ENCODE data around the gene TBCB. TPM values are rescaled to one million over a fixed set of nuclear protein-coding genes. Genes with fewer than 3 reads are reported as not detected.

TBCB gene
- total RNA-seq, 1 experiment from 2014 or later = 200 TPM

DNA sequence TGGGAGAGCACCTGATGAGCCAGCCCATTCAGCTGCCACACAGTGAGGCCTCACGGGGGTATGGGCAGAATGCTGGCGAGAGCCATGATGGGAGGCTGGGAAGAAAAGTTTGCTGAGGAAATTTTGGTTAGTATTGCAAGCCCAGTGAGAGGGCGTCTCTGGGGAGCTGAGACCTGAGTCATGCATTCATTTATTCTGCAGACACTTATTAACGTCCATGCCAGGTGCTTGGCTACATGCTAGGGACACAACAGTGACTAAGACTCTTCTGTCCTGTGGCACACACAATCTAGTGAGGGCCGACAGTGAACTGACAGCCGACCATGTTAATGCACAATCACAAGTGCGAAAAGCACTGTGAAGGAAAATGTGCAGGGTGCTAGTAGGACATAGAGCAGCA, 33.4 kb upstream of the TBCB start:
- H3K36me3 ChIP-seq (ENCODE audit: insufficient read depth, low read length) = peaks cover 40% of the 10 kb centered on the region
- no peak overlapping the region for H3K9ac ChIP-seq (ENCODE audit: low read length)
- no peak overlapping the region for H3K27ac ChIP-seq (ENCODE audit: low read length)
- H2AFZ ChIP-seq (ENCODE audit: low read length) = no peak overlapping the region
- DNase-seq = no peak
- no peaks in the 10 kb centered on the region for H3K4me1 ChIP-seq (ENCODE audit: low read length)
- H3K79me2 ChIP-seq (ENCODE audit: low read length) = peaks cover 8% of the 10 kb centered on the region
- 0 out of 2 replicates have a peak, but pooled peaks cover 2% of the 10 kb centered on the region for H4K20me1 ChIP-seq (ENCODE audit: insufficient read depth, low read depth, low read length)
- H3K9me3 ChIP-seq (ENCODE audit: low read length) = no peaks in the 10 kb centered on the region
- H3K9me2 ChIP-seq (replicated peaks; ENCODE audit: insufficient read depth, low read length) = no peaks in the 10 kb centered on the region
- H3K4me2 ChIP-seq (ENCODE audit: low read depth, low read length, poor library complexity, severe bottlenecking) = no peak overlapping the region
- H3K27me3 ChIP-seq (ENCODE audit: low read length) = no peaks in the 10 kb centered on the region
- no peak overlapping the region for H3K4me3 ChIP-seq (ENCODE audit: low read length)

GRCh38 chr19:36082916-36083315, 32.4 kb upstream of the TBCB start:
- Histone ChIP-seq H2AFZ (ENCODE audit: low read length) (no peak overlapping the region), H4K20me1 (ENCODE audit: insufficient read depth, low read depth, low read length) (0 out of 2 replicates have a peak, but pooled peaks cover 2% of the 10 kb centered on the region), H3K9me3 (ENCODE audit: low read length) (no peaks in the 10 kb centered on the region), H3K9ac (ENCODE audit: low read length) (no peak overlapping the region), H3K4me1 (ENCODE audit: low read length) (no peaks in the 10 kb centered on the region), H3K79me2 (ENCODE audit: low read length) (peaks cover 8% of the 10 kb centered on the region), H3K36me3 (ENCODE audit: insufficient read depth, low read length) (peaks cover 40% of the 10 kb centered on the region), H3K9me2 (replicated peaks; ENCODE audit: insufficient read depth, low read length) (no peaks in the 10 kb centered on the region), H3K4me2 (ENCODE audit: low read depth, low read length, poor library complexity, severe bottlenecking) (no peak overlapping the region), H3K27me3 (ENCODE audit: low read length) (no peaks in the 10 kb centered on the region), H3K4me3 (ENCODE audit: low read length) (no peak overlapping the region), H3K27ac (ENCODE audit: low read length) (no peak overlapping the region)
- no peak for DNase-seq

DNA sequence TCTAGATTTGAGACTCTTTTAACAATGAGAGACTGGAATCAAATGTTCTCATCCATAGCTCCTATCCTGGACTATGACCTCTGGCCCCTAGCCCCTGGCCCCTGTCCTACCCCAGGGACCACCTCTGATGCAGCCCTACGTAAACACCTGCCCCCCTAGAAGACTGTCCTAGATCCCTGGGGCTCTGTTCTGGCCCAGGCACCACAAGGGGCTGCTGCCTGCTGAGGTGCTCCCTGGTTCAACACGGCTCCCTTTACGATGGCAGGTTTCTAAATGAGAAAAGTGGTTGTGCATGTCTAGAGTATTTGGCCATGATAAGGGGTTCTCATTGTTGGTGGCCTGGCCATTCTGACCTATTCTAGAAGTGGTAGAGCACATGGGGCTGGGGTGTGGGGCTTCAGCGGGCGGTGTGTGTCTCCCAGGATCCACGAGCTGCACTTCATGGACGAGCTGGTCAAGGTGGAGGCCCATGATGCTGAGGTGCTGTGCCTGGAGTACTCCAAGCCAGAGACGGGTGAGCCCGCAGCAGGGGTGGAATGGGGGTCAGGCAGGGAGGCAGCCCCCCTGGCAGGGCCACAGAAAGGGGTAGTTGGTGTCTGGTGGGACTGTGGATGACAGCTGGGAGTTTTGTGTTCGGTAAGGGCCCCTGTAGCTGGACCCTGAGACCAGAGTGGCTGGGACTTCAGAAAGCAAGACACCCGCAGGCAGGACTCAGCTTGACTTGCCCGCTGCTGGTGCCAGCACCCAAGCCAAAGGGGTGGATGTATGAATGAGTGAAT, 30.8 kb upstream of the TBCB start:
- Histone ChIP-seq H3K36me3 (ENCODE audit: insufficient read depth, low read length) (peaks cover 39% of the 10 kb centered on the region), H3K9me2 (replicated peaks; ENCODE audit: insufficient read depth, low read length) (no peaks in the 10 kb centered on the region), H3K27me3 (ENCODE audit: low read length) (no peaks in the 10 kb centered on the region), H3K4me2 (ENCODE audit: low read depth, low read length, poor library complexity, severe bottlenecking) (no peak overlapping the region), H3K4me3 (ENCODE audit: low read length) (no peak overlapping the region), H3K79me2 (ENCODE audit: low read length) (peaks cover 7% of the 10 kb centered on the region), H3K9me3 (ENCODE audit: low read length) (no peaks in the 10 kb centered on the region), H3K4me1 (ENCODE audit: low read length) (no peaks in the 10 kb centered on the region), H4K20me1 (ENCODE audit: insufficient read depth, low read depth, low read length) (0 out of 2 replicates have a peak, but pooled peaks cover 2% of the 10 kb centered on the region), H2AFZ (ENCODE audit: low read length) (no peak overlapping the region), H3K9ac (ENCODE audit: low read length) (no peak overlapping the region), H3K27ac (ENCODE audit: low read length) (no peak overlapping the region)
- no peak for DNase-seq

DNA sequence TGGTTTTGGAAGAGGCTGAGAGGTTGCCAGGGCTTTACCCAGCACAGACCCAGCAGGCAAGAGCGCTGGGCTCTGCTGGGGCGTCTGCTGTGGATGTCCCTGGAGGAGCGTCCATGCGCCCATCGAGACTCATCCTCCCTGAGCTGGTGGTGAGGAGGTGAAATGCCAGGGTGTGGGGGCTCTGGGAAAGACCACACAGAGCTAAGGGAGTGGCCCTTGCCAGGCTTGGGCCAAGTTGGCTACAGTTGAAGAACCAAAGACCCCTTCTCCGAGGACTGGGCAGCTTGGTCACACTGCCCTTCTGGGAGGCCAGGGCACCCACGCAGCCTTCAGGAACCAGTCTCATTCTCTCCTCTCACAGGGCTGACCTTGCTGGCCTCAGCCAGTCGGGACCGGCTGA, 28.9 kb upstream of the TBCB start:
- peaks cover 30% of the 10 kb centered on the region for H3K36me3 ChIP-seq (ENCODE audit: insufficient read depth, low read length)
- H3K27me3 ChIP-seq (ENCODE audit: low read length) = no peaks in the 10 kb centered on the region
- no peaks in the 10 kb centered on the region for H3K9me2 ChIP-seq (replicated peaks; ENCODE audit: insufficient read depth, low read length)
- no peak overlapping the region for H3K27ac ChIP-seq (ENCODE audit: low read length)
- 0 out of 2 replicates have a peak, but pooled peaks cover 2% of the 10 kb centered on the region for H4K20me1 ChIP-seq (ENCODE audit: insufficient read depth, low read depth, low read length)
- no peaks in the 10 kb centered on the region for H3K4me1 ChIP-seq (ENCODE audit: low read length)
- H3K4me3 ChIP-seq (ENCODE audit: low read length) = no peak overlapping the region
- no peak overlapping the region for H2AFZ ChIP-seq (ENCODE audit: low read length)
- H3K79me2 ChIP-seq (ENCODE audit: low read length) = no peaks in the 10 kb centered on the region
- DNase-seq = no peak
- no peak overlapping the region for H3K9ac ChIP-seq (ENCODE audit: low read length)
- H3K9me3 ChIP-seq (ENCODE audit: low read length) = no peaks in the 10 kb centered on the region
- H3K4me2 ChIP-seq (ENCODE audit: low read depth, low read length, poor library complexity, severe bottlenecking) = no peak overlapping the region

DNA sequence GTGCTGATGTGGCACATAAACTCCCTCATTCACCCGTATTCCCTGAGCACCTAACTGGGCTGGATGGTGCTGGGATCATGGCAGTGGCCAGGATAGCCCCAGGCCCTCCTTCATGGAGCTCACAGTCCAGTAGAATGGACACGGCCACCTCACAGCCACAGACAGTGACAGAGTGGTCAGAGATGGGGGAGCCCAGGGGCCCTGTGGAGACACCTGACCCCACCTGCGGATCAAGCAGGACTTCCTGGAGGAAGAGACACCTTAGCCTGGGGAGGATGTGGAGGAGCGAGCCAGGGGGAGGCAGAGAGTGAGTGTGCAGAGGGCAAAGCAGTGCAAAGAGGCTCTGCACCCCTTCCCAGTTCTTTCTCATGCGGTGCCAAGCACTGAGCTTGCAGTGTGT, 25.4 kb upstream of the TBCB start:
- H3K9ac ChIP-seq (ENCODE audit: low read length) = no peak overlapping the region
- H3K4me3 ChIP-seq (ENCODE audit: low read length) = no peak overlapping the region
- H3K9me3 ChIP-seq (ENCODE audit: low read length) = no peaks in the 10 kb centered on the region
- H4K20me1 ChIP-seq (ENCODE audit: insufficient read depth, low read depth, low read length) = no peaks in the 10 kb centered on the region
- no peak for DNase-seq
- no peaks in the 10 kb centered on the region for H3K4me1 ChIP-seq (ENCODE audit: low read length)
- no peaks in the 10 kb centered on the region for H3K79me2 ChIP-seq (ENCODE audit: low read length)
- H3K9me2 ChIP-seq (replicated peaks; ENCODE audit: insufficient read depth, low read length) = no peaks in the 10 kb centered on the region
- no peak overlapping the region for H2AFZ ChIP-seq (ENCODE audit: low read length)
- peaks cover 22% of the 10 kb centered on the region; the same call in 1 of the 2 replicates for H3K36me3 ChIP-seq (ENCODE audit: insufficient read depth, low read length)
- H3K27ac ChIP-seq (ENCODE audit: low read length) = no peak overlapping the region
- no peaks in the 10 kb centered on the region for H3K27me3 ChIP-seq (ENCODE audit: low read length)
- no peak overlapping the region for H3K4me2 ChIP-seq (ENCODE audit: low read depth, low read length, poor library complexity, severe bottlenecking)

DNA sequence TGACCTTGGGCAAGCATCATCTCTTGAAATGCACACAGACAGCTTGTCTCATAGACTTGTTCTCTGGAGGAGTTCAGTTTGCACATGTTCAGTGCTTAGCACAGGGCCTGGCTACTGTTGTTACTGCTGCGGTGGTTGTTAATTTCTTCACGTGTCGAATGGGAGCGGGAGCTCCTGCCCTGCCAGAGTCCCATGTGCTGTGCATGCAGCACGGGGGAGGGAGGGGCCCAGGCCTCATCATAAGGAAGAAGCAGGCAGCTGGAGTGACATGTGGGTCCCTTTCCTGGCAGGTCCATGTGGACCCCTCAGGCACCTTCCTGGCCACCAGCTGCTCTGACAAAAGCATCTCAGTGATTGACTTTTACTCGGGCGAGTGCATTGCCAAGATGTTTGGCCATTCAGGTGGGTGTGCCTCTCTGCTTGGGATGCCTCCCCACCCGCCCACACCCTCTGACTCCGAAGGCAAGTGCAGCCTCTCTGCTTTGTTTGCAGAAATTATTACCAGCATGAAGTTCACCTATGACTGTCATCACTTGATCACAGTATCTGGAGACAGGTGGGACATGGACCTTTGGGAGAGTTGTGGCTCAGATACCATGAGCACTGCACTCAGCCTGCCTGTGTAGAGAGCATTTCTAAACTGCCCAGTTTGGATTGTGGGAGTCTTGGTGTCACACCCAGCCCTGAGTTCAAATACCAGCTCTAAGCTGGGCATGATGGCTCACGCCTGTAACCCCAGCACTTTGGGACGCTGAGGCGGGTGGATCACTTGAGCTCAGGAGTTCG, 24.2 kb upstream of the TBCB start:
- no peaks in the 10 kb centered on the region for H4K20me1 ChIP-seq (ENCODE audit: insufficient read depth, low read depth, low read length)
- H3K4me2 ChIP-seq (ENCODE audit: low read depth, low read length, poor library complexity, severe bottlenecking) = no peak overlapping the region
- no peak overlapping the region for H3K27ac ChIP-seq (ENCODE audit: low read length)
- H3K4me3 ChIP-seq (ENCODE audit: low read length) = no peak overlapping the region
- no peaks in the 10 kb centered on the region for H3K9me2 ChIP-seq (replicated peaks; ENCODE audit: insufficient read depth, low read length)
- DNase-seq = no peak
- no peaks in the 10 kb centered on the region for H3K9me3 ChIP-seq (ENCODE audit: low read length)
- H3K4me1 ChIP-seq (ENCODE audit: low read length) = no peaks in the 10 kb centered on the region
- H2AFZ ChIP-seq (ENCODE audit: low read length) = no peak overlapping the region
- H3K79me2 ChIP-seq (ENCODE audit: low read length) = no peaks in the 10 kb centered on the region
- H3K36me3 ChIP-seq (ENCODE audit: insufficient read depth, low read length) = peaks cover 26% of the 10 kb centered on the region; the same call in 1 of the 2 replicates
- H3K27me3 ChIP-seq (ENCODE audit: low read length) = no peaks in the 10 kb centered on the region
- H3K9ac ChIP-seq (ENCODE audit: low read length) = no peak overlapping the region

- Histone ChIP-seq H3K9ac (ENCODE audit: low read length) (no peak overlapping the region), H4K20me1 (ENCODE audit: insufficient read depth, low read depth, low read length) (no peaks in the 10 kb centered on the region), H3K27me3 (ENCODE audit: low read length) (no peaks in the 10 kb centered on the region), H3K9me3 (ENCODE audit: low read length) (no peaks in the 10 kb centered on the region), H2AFZ (ENCODE audit: low read length) (no peak overlapping the region), H3K36me3 (ENCODE audit: insufficient read depth, low read length) (peaks cover 28% of the 10 kb centered on the region; the same call in 1 of the 2 replicates), H3K4me1 (ENCODE audit: low read length) (no peaks in the 10 kb centered on the region), H3K27ac (ENCODE audit: low read length) (no peak overlapping the region), H3K79me2 (ENCODE audit: low read length) (no peaks in the 10 kb centered on the region), H3K4me2 (ENCODE audit: low read depth, low read length, poor library complexity, severe bottlenecking) (no peak overlapping the region), H3K4me3 (ENCODE audit: low read length) (no peak overlapping the region), H3K9me2 (replicated peaks; ENCODE audit: insufficient read depth, low read length) (no peaks in the 10 kb centered on the region)
- DNase-seq = no peak
Observed at GRCh38 chr19:36092566-36092965, 22.7 kb upstream of the TBCB start.

DNA sequence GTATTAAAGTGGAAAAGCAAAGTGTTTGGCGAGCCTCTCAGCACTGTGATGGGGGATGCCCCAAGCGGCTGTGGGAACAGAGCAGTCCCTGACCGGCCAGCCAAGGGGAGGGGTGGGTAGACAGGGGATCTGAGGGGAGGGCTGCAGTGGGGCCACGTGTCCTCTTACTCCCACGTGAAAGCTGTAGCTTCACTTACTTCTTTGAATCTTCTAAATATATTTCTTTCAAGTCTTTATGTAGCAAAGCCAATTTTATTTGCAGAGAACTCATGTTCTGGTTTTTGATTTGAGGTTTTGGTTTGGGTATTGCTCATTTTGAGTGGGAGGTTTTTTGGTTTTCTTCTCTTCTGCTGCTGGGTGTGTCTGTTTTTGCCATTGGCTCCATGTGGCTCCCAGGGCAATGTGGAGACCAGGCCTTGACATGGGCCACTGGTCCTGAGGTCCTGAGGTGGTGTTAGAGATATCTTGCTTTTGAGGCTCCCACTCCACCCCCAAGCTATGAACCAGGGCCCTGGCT, 22.1 kb upstream of the TBCB start:
- Histone ChIP-seq H3K4me1 (ENCODE audit: low read length) (no peaks in the 10 kb centered on the region), H3K9ac (ENCODE audit: low read length) (no peak overlapping the region), H3K4me2 (ENCODE audit: low read depth, low read length, poor library complexity, severe bottlenecking) (no peak overlapping the region), H3K27me3 (ENCODE audit: low read length) (no peaks in the 10 kb centered on the region), H3K4me3 (ENCODE audit: low read length) (no peak overlapping the region), H3K9me2 (replicated peaks; ENCODE audit: insufficient read depth, low read length) (no peaks in the 10 kb centered on the region), H2AFZ (ENCODE audit: low read length) (no peak overlapping the region), H4K20me1 (ENCODE audit: insufficient read depth, low read depth, low read length) (no peaks in the 10 kb centered on the region), H3K36me3 (ENCODE audit: insufficient read depth, low read length) (peaks cover 28% of the 10 kb centered on the region; the same call in 1 of the 2 replicates), H3K9me3 (ENCODE audit: low read length) (no peaks in the 10 kb centered on the region), H3K79me2 (ENCODE audit: low read length) (no peaks in the 10 kb centered on the region), H3K27ac (ENCODE audit: low read length) (no peak overlapping the region)
- DNase-seq = no peak
